CD8-positive, alpha-beta memory T cell (primary cell): ENCODE results near the gene MED27. TPM values are rescaled to one million over a fixed set of nuclear protein-coding genes. Genes with fewer than 3 reads are reported as not detected.

Source experiments
- CTCF ChIA-PET: fragments of 350-600 bp; sonication (Branson Sonifier 250); formaldehyde crosslinking; loops from one replicate; lab custom pipeline; 2021; ENCODE audit warnings: antibody characterized with exemption; lab: Charles Lee
- POLR2A ChIA-PET: fragments of 350-600 bp; sonication (Branson Sonifier 250); formaldehyde crosslinking; loops from one replicate; lab custom pipeline; 2021; ENCODE audit warnings: antibody characterized with exemption; lab: Charles Lee
- DNase-seq, 5 donors: peaks; one replicate each; pipeline versions ENCODE4 v3.0.0 to v3.0.0-alpha.2; 2020 to 2022; ENCODE audit warnings: mixed read lengths in 1 of 5
- H3K27ac ChIP-seq: one replicate; pipeline ENCODE4 v1.7.0; 2013; ENCODE audit warnings: low read depth, mild to moderate bottlenecking, low read length, moderate library complexity
- H3K27me3 ChIP-seq: 2 replicates; pipeline ENCODE4 v1.7.0; 2013; ENCODE audit warnings: low read length, mild to moderate bottlenecking; ENCODE audit not compliant: insufficient read depth, poor library complexity, severe bottlenecking
- H3K36me3 ChIP-seq: 2 replicates; pipeline ENCODE4 v1.7.0; 2013; ENCODE audit warnings: mild to moderate bottlenecking, low read length, moderate library complexity; ENCODE audit not compliant: insufficient read depth
- H3K4me1 ChIP-seq: 2 replicates; pipeline ENCODE4 v1.7.0; 2013; ENCODE audit warnings: mild to moderate bottlenecking, low read length, moderate library complexity; ENCODE audit not compliant: insufficient read depth
- H3K4me3 ChIP-seq: 2 replicates; pipeline ENCODE4 v1.7.0; 2013; ENCODE audit warnings: mild to moderate bottlenecking, low read length
- H3K9me3 ChIP-seq: 2 replicates; pipeline ENCODE4 v1.7.0; 2013; ENCODE audit warnings: mild to moderate bottlenecking, low read length
- H3K27ac Mint-ChIP-seq, 8 donors: one replicate each; pipeline ENCODE4 v1.8.0; 2020 to 2021; ENCODE audit warnings: mixed read lengths in 8 of 8, mild to moderate bottlenecking in 6 of 8, inconsistent platforms in 3 of 8, moderate library complexity in 3 of 8
- H3K27me3 Mint-ChIP-seq, 2 donors: one replicate each; pipeline ENCODE4 v1.8.0; 2020 to 2021; ENCODE audit warnings: mixed read lengths in 2 of 2, mild to moderate bottlenecking in 1 of 2, moderate library complexity in 1 of 2
- H3K36me3 Mint-ChIP-seq, 3 donors: one replicate each; pipeline ENCODE4 v1.8.0; 2020 to 2021; ENCODE audit warnings: mixed read lengths in 3 of 3, inconsistent platforms in 1 of 3, mild to moderate bottlenecking in 1 of 3
- H3K4me1 Mint-ChIP-seq, 3 donors: one replicate each; pipeline ENCODE4 v1.8.0; 2020 to 2021; ENCODE audit warnings: mixed read lengths in 3 of 3, inconsistent platforms in 1 of 3, mild to moderate bottlenecking in 1 of 3
- H3K4me3 Mint-ChIP-seq, 7 donors: one replicate each; pipeline ENCODE4 v1.8.0; 2020 to 2021; ENCODE audit warnings: mixed read lengths in 7 of 7, mild to moderate bottlenecking in 6 of 7, moderate library complexity in 4 of 7, inconsistent platforms in 2 of 7
- H3K9me3 Mint-ChIP-seq, 5 donors: one replicate each; pipeline ENCODE4 v1.8.0; 2020 to 2022; ENCODE audit warnings: mixed read lengths in 5 of 5, mild to moderate bottlenecking in 3 of 5, moderate library complexity in 2 of 5, inconsistent platforms in 1 of 5
- polyA plus RNA-seq: library from polyadenylated mRNA; unstranded; fragments of 300-500 nt; fragmentation: Illumina TruSeq; gene quantifications from one replicate; pipeline ENCODE4 v1.2.3, GENCODE V29; 2021
- total RNA-seq, 2 experiments: library from RNA; stranded (reverse); gene quantifications; one replicate each; pipeline ENCODE4 v1.2.3, GENCODE V29; 2021

Gene MED27
- total and polyA plus RNA-seq, 3 experiments from 2014 or later = 31.6 to 39.7 (median 35.9) TPM

DNA sequence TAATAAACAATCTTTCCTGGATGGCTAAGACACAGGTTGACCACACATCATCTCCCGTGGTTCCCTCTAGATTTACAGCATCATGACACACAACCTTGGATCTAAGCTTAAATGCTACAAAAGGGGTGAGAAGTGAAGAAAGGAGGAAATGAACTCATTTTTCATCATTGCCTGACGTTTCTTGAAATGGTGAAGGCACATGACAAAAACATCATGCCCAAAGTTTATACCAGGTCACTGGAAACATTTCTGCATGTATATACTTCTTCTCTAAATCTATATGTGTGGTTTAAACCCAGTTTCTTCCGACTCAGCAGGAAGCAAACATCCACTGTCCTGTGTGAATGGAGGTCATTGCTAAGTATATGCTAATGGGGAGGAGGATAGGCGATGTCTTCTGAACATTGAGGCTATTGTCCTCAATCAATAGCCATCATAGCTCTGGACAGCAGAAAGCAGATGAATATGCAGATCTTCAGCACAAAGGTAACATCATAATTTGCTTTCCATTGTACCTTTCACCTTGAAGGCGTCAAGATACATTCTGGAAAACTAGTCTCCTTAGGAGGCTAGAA is 137.4 kb downstream of the MED27 start:
- Histone ChIP-seq H3K27me3 (no peaks in the 10 kb centered on the region), H3K4me3 (no peak overlapping the region), H3K9me3 (no peaks in the 10 kb centered on the region), H3K4me1 (no peaks in the 10 kb centered on the region), H3K27ac (no peak overlapping the region), H3K36me3 (peaks cover 4% of the 10 kb centered on the region)
- peak overlapping the region in 1 of 8 donors; percentile 18 for H3K27ac Mint-ChIP-seq
- H3K9me3 Mint-ChIP-seq = no peaks in the 10 kb centered on the region
- no peak overlapping the region for H3K4me3 Mint-ChIP-seq
- H3K27me3 Mint-ChIP-seq = no peaks in the 10 kb centered on the region
- POLR2A ChIA-PET = no interaction called here
- peaks cover 0 to 5% (median 0%) of the 10 kb centered on the region in 3 donors for H3K4me1 Mint-ChIP-seq
- peaks cover 4 to 44% (median 27%) of the 10 kb centered on the region in 3 donors for H3K36me3 Mint-ChIP-seq
- no peak for DNase-seq
- CTCF ChIA-PET = interaction anchor here (0.6 kb wide), 1 partner anchor 13 kb away, joined by 3 read pairs; no protein-coding TSS in a partner anchor

DNA sequence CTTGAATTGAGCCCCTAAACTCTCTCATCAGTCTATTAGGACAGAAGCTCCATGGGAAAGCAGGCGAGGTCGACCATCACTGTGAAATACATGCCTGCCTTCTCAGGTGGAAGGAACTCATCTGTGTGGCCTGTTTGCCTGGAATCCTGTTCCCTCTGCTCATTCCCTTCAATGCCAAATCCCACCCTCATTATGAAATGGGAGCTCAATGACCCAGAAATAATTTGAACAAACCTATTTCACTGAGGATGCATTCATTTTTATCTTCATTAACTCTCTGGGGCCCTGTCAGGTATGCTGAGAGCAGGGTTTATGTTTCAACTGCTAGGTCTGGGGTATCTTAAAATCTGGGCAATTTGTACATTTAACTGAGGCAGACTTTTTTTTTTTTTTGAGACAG is 142.2 kb downstream of the MED27 start:
- H3K9me3 Mint-ChIP-seq = peaks cover 0 to 10% (median 0%) of the 10 kb centered on the region in 5 donors
- no peak overlapping the region for H3K27ac Mint-ChIP-seq
- H3K4me1 Mint-ChIP-seq = peaks cover 0 to 6% (median 5%) of the 10 kb centered on the region in 3 donors
- H3K4me3 Mint-ChIP-seq = no peak overlapping the region
- ChIA-PET CTCF (no interaction called here), POLR2A (no interaction called here)
- Histone ChIP-seq H3K4me1 (no peaks in the 10 kb centered on the region), H3K27me3 (no peaks in the 10 kb centered on the region), H3K4me3 (no peak overlapping the region), H3K27ac (no peak overlapping the region), H3K36me3 (peaks cover 4% of the 10 kb centered on the region), H3K9me3 (no peaks in the 10 kb centered on the region)
- H3K27me3 Mint-ChIP-seq = no peaks in the 10 kb centered on the region
- DNase-seq = no peak
- peaks cover 14 to 44% (median 28%) of the 10 kb centered on the region in 3 donors for H3K36me3 Mint-ChIP-seq

DNA sequence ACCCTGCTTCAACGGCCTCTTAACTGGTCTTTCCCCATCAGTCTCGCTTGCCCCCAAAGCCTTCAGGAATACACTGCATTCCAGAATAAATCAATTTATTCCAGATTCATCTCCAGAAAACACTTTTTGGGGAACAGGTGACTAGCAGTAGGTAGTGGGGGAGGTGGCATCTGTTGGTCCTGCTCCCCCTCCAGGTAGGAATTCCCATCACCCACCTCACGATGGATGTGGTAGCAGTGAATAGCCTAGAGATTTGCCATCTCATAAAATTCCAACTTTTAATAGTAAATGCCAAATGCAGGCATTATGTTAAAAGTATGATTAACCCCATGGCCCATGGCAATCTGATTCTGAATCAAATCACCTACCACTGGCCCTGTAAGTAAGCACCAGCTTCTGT is 142.7 kb downstream of the MED27 start:
- Histone ChIP-seq H3K9me3 (no peaks in the 10 kb centered on the region), H3K27me3 (no peaks in the 10 kb centered on the region), H3K4me3 (no peak overlapping the region), H3K27ac (no peak overlapping the region), H3K36me3 (peaks cover 4% of the 10 kb centered on the region), H3K4me1 (no peaks in the 10 kb centered on the region)
- Mint-ChIP-seq H3K9me3 (peaks cover 0 to 10% (median 0%) of the 10 kb centered on the region in 5 donors), H3K36me3 (peaks cover 14 to 40% (median 23%) of the 10 kb centered on the region in 3 donors), H3K27me3 (no peaks in the 10 kb centered on the region), H3K4me3 (no peak overlapping the region), H3K27ac (no peak overlapping the region), H3K4me1 (peaks cover 0 to 9% (median 0%) of the 10 kb centered on the region in 3 donors)
- ChIA-PET POLR2A (no interaction called here), CTCF (no interaction called here)
- no peak for DNase-seq

DNA sequence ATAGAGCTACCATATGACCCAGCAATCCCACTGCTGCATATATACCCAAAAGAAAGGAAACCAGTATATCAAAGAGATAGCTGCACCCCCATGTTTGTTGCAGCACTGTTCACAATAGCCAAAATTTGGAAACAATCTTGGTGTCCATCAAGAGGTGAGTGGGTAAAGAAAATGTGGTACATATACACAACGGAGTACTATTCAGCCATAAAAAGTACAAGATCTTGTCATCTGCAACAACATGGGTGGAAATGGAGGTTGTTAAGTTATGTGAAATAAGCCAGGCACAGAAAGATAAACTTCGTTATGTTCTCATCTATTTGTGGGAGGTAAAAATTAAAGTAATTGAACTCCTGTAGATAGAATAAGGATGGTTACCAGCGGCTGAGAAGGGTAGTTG is 145.0 kb downstream of the MED27 start:
- Mint-ChIP-seq H3K27ac (no peak overlapping the region), H3K4me1 (peaks cover 0 to 14% (median 0%) of the 10 kb centered on the region in 3 donors), H3K36me3 (peaks cover 14 to 42% (median 24%) of the 10 kb centered on the region in 3 donors), H3K4me3 (no peak overlapping the region), H3K9me3 (peaks cover 0 to 10% (median 0%) of the 10 kb centered on the region in 5 donors), H3K27me3 (no peaks in the 10 kb centered on the region)
- H3K27ac ChIP-seq = no peak overlapping the region
- no peak for DNase-seq
- no peaks in the 10 kb centered on the region for H3K9me3 ChIP-seq
- no peaks in the 10 kb centered on the region for H3K4me1 ChIP-seq
- ChIA-PET POLR2A (no interaction called here), CTCF (interaction anchor here (0.9 kb wide), 1 partner anchor 48 kb away, joined by 3 read pairs; no protein-coding TSS in a partner anchor)
- no peaks in the 10 kb centered on the region for H3K27me3 ChIP-seq
- no peak overlapping the region for H3K4me3 ChIP-seq
- H3K36me3 ChIP-seq = peaks cover 4% of the 10 kb centered on the region

DNA sequence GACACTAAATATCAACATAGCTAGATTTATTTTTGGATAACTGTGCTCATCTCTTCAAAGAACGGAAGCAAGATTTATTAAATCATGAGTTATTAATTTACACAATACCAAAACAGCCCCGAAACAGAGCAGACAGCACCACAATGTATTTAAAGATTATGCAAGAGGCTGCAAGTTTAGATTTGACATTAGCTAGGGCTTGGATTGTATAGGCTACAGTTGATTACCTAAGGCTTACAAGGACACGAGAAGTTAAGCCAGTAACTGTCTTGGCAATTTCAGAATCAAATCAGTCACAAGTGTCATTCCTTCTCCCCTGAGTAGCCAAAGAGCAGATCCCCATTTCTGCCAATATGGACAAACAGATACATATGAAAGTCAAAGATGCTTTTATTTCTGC is 152.6 kb downstream of the MED27 start:
- CTCF ChIA-PET = interaction anchor here (1.1 kb wide), 1 partner anchor 8 kb away, joined by 3 read pairs; no protein-coding TSS in a partner anchor
- Histone ChIP-seq H3K9me3 (no peaks in the 10 kb centered on the region), H3K27ac (no peak overlapping the region), H3K4me3 (no peak overlapping the region), H3K27me3 (no peaks in the 10 kb centered on the region), H3K4me1 (no peaks in the 10 kb centered on the region), H3K36me3 (no peaks in the 10 kb centered on the region)
- Mint-ChIP-seq H3K9me3 (no peaks in the 10 kb centered on the region), H3K36me3 (peaks cover 3 to 16% (median 6%) of the 10 kb centered on the region in 3 donors), H3K27ac (no peak overlapping the region), H3K4me1 (peaks cover 0 to 5% (median 0%) of the 10 kb centered on the region in 3 donors), H3K27me3 (no peaks in the 10 kb centered on the region), H3K4me3 (no peak overlapping the region)
- DNase-seq = no peak
- POLR2A ChIA-PET = no interaction called here

DNA sequence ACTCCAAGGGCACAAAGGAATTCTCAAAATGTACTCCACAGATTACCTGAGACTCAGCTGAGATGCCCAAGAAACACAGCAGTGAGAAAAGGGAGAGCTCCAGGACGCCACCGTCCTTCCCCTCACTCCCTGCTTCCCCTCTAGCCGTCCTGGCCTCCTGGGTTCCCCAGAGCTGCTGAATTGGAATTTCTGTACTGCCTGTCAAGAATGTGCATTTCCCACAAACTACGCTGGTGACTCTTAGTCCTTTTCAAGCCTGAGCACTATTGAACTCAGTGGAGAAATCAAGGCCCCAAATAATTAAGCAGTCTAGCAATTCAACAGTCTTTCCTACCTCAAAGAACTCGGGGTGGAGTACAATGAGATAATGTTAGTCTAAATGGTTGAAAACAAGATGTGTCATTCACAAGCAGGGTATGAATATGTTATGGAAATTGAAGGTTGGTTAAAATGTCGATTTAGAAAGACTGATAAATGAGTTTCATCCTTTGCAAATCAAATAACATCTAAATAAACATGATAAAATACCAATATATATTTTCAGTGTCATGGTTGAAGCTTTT is 153.2 kb downstream of the MED27 start:
- ChIA-PET CTCF (interaction anchor here (0.7 to 1.1 kb wide), 2 partner anchors 9 to 53 kb away, joined by 3 read pairs; no protein-coding TSS in a partner anchor), POLR2A (no interaction called here)
- Histone ChIP-seq H3K27ac (no peak overlapping the region), H3K27me3 (no peaks in the 10 kb centered on the region), H3K9me3 (no peaks in the 10 kb centered on the region), H3K4me3 (no peak overlapping the region), H3K4me1 (no peaks in the 10 kb centered on the region), H3K36me3 (no peaks in the 10 kb centered on the region)
- no peak for DNase-seq
- peaks cover 3 to 16% (median 6%) of the 10 kb centered on the region in 3 donors for H3K36me3 Mint-ChIP-seq
- H3K9me3 Mint-ChIP-seq = no peaks in the 10 kb centered on the region
- H3K4me3 Mint-ChIP-seq = no peak overlapping the region
- H3K4me1 Mint-ChIP-seq = peaks cover 0 to under 1% (median 0%) of the 10 kb centered on the region in 3 donors
- H3K27me3 Mint-ChIP-seq = no peaks in the 10 kb centered on the region
- H3K27ac Mint-ChIP-seq = no peak overlapping the region

DNA sequence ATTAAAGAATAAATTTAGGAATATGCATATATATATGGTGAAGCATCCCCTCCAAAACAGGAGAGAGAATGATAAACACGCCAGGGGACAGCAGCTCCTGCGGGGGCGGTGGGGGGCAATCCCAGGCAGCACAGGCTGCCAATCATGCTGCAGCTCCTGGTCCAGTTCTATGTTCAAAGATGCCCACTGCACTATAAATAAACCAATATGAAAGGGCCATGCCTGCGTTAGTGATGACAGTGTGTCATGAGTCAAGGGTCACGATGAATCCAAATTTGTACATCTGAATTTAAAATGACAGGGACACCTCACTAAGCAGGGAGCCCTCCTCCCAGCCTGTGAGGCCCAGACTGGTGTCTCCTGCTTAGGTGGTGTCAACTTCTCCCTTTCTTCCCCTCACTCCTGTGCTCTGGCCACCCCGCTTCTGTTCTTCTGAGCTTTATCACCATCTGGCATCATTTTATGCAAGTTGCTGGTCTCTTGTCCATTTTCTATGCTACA is 153.9 kb downstream of the MED27 start:
- Histone ChIP-seq H3K36me3 (no peaks in the 10 kb centered on the region), H3K27me3 (no peaks in the 10 kb centered on the region), H3K27ac (no peak overlapping the region), H3K4me3 (no peak overlapping the region), H3K9me3 (no peaks in the 10 kb centered on the region), H3K4me1 (no peaks in the 10 kb centered on the region)
- H3K27me3 Mint-ChIP-seq = no peaks in the 10 kb centered on the region
- POLR2A ChIA-PET = no interaction called here
- H3K27ac Mint-ChIP-seq = no peak overlapping the region
- no peaks in the 10 kb centered on the region for H3K4me1 Mint-ChIP-seq
- no peaks in the 10 kb centered on the region for H3K9me3 Mint-ChIP-seq
- H3K4me3 Mint-ChIP-seq = no peak overlapping the region
- CTCF ChIA-PET = interaction anchor here (0.7 to 1.1 kb wide), 2 partner anchors 10 to 53 kb away, joined by 3 read pairs; no protein-coding TSS in a partner anchor
- DNase-seq = no peak
- H3K36me3 Mint-ChIP-seq = peaks cover 3 to 20% (median 6%) of the 10 kb centered on the region in 3 donors

DNA sequence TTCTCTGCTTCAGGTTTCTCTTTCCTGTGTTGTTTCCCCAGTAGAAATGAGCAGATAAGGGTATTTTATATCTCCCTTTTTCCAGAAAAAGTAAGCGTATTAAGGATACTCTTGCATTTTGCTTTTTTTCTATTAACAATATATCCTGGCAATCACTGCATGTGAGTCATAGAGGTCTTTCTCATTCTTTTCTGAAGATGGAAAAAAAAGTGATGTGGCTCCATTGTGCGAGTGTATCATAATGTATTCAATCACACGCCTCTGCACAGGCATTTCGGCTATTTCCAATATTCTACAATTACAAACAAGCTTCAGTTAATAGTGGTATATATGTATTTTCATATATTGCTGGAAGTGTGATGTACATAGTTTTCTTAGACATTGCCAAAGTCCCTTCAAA is 155.9 kb downstream of the MED27 start:
- no peak overlapping the region for H3K27ac ChIP-seq

More for the DNA sequence above, 155.9 kb downstream of the MED27 start:
- ChIA-PET POLR2A (no interaction called here), CTCF (no interaction called here)
- Mint-ChIP-seq H3K27ac (no peak overlapping the region), H3K27me3 (no peaks in the 10 kb centered on the region), H3K36me3 (peaks cover 3 to 14% (median 8%) of the 10 kb centered on the region in 3 donors), H3K4me3 (no peak overlapping the region), H3K4me1 (peaks cover 0 to 6% (median 2%) of the 10 kb centered on the region in 3 donors), H3K9me3 (no peaks in the 10 kb centered on the region)
- H3K4me1 ChIP-seq = no peaks in the 10 kb centered on the region
- no peaks in the 10 kb centered on the region for H3K9me3 ChIP-seq
- no peak for DNase-seq
- no peak overlapping the region for H3K4me3 ChIP-seq
- H3K36me3 ChIP-seq = no peaks in the 10 kb centered on the region
- H3K27me3 ChIP-seq = no peaks in the 10 kb centered on the region
